ENCODE data around the gene ENPP1.

The ENPP1 gene

DNA sequence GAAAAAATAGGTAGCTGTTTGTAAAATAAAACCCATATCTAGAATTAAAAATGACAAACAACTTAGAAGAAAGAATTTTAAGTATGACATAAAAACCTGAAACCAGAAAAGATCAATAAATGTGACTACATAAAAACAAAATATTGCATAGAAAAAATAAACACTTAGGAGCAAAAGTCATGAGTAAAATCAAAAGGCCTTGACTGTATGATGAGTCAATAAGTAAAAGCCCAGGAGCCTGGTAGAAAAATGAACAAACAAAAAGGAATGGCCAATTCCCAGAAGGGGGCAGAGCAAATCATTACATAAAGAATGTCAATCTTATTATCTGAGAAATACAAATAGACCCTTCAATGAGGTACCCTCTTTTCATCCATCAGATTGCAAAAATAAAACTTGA lies 20.7 kb upstream of the ENPP1 start:
- DNase-seq (ENCODE audit: low read depth in 2 of 2) = no peak

DNA sequence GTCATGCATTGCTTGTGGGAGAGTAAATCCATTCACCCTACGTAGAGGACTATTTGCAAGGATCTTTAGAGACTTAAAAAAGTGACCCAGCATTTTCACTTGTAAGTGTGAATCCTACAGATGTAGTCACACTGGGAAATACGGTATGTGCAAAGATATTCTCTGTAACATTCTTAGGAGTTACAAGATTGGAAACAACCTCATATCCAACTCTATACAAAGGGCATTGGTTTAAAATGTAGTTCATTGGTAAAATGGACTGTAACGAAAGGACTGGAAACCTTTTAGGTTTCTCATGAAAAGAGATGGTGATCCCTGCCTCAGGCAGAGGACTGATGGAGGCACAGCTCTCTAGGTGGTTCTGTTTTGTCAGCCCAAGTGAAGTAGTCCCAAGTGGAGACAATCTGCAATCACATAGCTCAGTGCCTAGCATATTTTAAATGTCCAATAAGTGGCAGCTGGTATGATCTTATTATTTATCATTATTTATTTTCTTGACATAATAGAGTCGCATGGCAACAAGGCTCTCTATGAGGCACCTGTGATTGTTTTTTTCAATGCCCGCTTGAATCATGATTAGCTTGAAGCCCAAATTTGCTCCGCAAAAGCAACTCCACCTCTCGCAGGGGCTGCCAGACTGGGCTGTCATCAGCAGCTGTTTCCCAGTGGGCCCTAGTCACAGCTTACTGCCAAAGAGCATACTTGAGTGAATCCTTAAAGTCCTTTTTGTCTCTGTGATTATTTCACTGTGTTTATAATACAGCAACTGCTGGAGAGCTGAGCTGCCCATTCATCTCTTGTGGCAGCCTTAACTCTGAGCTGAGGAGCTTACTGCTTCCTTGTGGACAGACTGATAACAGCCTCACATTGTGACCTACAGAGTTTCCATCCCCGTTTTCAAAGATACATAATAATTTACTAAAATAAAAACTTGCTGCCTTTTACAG lies 19.8 kb upstream of the ENPP1 start:
- DNase-seq (ENCODE audit: low read depth in 2 of 2) = no peak

DNA sequence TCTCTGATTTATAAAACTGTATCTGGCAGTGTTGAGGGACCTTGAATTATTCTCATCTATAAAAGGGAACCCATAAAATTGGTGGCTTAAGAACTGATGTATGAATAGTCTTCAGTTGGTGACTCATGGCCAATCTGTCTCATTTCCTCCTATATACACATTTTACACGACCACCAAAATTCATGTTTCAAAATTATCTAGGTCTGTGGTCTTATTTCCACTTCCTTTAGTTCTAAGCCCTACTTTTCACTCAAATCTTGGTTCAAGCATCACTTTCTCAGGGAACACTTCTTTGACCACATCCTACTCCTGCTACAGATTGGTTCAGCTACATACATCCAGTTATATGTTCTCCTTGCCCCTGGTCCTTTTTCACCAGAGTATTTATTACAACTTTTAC lies 18.6 kb upstream of the ENPP1 start:
- no peak for DNase-seq (ENCODE audit: low read depth in 2 of 2)

DNA sequence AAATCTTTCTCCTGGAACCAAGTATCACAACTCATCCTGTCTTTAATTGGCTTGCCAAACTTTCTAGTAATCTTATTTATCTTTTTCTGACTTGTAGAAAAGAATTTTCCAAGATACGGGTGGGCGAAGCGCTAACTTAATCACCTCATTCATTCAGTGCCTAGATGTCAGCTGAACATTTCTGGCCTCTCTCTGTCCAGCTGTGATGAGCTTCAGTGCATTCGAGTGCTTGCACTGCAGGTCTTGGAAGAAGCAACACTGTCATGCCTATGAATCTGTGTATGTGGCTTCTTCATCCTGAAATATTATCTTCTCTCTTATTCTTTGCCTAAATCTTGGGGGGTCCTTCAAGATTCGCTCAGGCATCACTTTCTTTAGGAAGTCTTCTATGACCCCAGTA lies 16.3 kb upstream of the ENPP1 start:
- DNase-seq (ENCODE audit: low read depth in 2 of 2) = no peak

DNA sequence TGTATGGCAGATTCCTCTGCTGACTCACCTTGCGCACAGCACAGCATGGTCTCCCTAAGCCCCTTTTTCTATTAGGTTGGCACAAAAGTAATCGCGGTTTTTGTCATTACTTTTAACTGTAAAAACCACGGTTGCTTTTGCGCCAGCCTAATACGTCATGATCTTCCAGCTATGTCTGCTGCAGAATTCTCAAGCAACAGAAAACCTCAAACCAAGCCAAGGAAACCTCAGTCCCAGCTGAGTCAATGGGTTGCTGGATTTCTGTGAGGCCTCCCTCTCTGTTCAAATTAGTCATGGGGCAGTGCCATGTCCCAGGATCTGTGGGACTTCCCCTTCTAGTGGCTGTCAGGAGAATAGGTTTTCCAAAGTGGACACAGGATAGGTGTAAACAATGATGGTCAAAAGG lies 15.7 kb upstream of the ENPP1 start:
- DNase-seq (ENCODE audit: low read depth in 2 of 2) = no peak

DNA sequence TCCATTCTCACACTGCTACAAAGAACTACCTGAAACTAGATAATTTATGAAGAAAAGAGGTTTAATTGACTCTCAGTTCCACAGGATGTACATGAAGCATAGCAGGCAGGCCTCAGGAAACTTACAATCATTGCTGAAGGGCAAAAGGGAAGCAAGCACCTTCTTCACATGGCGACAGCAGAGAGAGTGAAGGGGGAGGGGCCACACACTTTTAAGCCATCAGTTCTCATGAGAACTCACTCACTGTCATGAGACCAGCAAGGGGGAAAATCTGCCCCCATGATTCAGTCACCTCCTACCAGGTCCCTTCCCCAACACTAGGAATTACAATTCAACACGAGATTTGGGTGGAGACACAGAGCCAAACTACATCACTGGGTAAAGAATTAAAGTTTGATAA lies 12.5 kb upstream of the ENPP1 start:
- DNase-seq (ENCODE audit: low read depth in 2 of 2) = no peak

DNA sequence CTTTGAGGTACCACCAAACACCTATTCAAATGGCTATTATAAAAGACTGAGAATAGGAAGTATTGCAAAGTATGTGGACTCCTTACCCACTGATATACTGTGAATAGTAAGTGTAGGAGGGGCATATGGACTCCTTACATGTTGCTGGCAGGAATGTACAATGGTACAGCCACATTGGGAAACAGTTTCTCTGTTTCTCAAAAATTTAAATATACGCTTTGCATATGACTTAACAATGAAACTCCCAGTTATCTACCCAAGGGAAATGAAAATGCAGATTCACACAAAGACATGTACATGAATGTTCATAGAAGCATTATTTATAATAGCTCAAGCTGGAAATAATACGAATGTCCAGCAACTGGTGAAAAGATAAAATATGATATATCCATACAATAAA lies 5.5 kb upstream of the ENPP1 start:
- DNase-seq (ENCODE audit: low read depth in 2 of 2) = no peak

DNA sequence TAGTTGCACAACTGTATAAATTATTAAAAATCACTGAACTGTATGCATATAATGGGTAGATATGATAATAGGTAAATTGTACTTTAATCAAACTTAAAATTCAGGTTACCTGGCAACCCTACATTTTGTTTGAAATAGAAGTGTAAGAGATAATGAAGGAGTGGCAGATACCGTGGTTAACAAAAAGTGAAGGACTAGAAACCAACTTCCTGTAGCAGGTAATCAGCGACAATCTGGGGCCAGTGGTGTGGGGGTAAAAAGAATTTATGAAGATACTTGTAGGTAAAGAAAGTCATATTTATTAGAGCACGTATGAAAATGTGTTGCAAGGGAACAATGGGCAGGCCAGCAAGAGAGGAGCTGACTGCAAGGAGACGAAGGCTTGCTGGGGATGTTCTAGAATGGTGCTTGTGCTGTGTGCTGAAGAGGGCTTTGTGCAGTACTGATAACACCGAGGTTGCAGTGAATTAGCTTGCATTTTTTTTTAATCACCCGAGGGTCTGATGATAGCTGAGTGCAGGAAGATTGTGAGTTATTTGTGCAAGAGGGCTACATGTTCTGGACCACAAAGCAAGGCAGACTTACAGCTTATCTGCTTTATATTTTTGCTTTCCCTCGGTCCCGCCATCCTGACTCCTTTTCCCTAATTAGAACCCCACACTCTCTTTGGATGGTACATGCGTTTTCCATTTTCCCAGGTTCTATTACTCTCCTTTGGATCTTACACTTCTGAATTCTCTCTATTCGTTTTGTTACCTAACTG lies 4.6 kb upstream of the ENPP1 start:
- DNase-seq (ENCODE audit: low read depth in 2 of 2) = no peak

DNA sequence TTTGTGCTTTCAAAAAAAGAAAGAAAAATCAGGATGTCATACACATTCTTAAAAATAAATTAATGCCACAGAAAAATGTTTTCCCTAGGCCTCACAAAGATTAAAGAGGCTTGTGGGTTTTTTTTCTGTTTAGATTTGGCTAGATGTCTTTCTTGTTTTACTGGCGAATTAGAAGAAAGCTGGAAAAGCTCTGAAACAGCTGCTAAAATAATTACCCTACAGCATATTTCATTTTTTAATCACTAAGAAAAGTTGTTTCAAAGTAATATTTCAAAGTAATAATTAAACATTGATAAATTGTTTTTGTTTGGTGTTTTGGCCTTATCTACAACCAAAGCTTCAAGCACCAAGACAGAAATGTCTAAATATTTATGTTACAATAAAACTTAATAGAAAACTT lies 3.7 kb upstream of the ENPP1 start:
- DNase-seq (ENCODE audit: low read depth in 2 of 2) = no peak

DNA sequence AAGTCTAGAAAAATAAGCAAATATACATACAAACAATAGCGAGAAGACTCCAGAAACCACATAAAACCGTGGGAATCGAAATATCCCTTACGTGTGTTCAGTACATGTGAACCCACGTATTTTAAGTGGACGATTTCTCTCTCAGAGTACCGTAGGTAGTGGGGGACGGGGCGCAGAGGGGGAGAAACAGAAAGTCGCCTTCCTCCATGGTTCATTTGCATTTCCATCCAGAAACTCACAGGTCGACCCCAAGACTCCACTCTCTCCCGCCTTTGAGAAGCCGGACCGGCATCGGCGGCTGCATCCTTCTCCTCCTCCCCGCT lies 538 bp upstream of the ENPP1 start:
- no peak for DNase-seq (ENCODE audit: low read depth in 2 of 2)

DNA sequence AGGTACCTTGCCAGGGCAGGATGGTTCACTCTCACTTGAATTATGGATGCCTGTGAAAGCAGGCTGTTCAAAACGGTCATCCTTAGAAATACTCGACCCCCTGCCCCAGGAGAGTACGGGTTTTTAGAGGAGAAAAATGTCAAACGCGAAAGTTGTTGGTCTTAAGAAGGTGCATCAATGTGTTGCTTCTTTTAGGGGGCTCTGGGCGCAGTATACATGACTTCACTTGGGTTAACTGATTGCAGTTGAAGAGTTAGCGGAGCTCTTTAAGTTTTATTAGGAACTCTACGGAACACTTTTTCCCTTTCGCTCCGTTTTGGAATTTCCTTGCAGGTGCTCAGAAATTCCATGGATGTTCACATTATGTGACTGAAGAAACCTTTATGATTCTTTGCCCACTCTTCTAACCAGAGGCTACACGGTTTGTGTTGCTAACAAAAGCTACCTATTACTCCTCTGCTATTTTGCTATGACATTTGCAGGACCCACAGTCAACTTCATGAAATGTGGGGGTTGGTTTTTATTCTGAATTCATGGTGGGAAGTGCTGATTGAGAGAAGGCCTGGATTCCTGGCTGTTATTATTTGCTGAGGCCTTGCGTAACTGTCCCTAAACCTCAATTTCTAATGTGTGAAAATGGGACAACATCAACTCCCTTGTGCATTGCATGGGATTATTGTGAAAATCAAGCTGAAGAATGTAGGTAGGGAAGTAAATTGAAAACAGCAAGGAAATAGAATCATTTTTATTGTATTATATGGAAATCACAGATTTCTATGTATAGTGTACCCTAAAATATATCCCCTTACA lies 845 bp downstream of the ENPP1 start:
- DNase-seq (ENCODE audit: low read depth in 2 of 2) = no peak

DNA sequence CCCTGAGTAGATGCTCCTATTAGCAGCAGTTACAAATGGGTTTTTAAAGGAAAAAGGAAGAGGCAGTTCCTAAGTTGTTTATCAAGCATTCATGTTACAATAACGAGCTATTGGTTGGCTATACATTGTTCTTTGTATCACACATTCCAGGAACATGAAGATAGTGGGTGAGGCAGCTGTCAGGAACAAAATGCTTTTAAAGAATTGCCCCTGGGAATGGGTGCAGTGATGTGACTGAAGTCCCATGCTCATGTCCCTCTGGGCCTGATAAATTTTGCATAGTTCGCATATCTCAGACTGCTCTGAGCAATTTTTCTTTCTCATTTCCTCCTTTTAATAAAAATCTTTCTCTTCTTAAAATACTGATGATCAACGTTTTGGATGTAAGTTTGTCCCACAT lies 3.7 kb downstream of the ENPP1 start:
- DNase-seq (ENCODE audit: low read depth in 2 of 2) = no peak

DNA sequence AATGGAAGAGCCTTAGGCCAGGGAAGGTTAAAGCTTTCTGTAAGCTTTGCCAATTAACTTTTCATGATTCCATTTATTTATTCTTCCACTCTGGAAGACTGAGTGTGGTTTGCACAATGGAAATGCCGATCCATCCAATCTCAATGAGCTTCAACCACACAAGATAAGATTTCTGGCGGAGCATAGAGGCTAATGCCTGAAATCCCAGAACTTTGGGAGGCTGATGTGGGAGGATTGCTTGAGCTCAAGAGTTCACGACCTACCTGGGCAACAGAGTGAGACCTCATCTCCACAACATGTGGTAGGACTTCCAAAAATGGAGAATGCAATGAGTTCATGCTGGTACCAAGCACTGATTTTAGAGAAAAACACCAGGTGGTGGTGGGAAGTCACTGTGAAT lies 6.2 kb downstream of the ENPP1 start:
- DNase-seq (ENCODE audit: low read depth in 2 of 2) = no peak

DNA sequence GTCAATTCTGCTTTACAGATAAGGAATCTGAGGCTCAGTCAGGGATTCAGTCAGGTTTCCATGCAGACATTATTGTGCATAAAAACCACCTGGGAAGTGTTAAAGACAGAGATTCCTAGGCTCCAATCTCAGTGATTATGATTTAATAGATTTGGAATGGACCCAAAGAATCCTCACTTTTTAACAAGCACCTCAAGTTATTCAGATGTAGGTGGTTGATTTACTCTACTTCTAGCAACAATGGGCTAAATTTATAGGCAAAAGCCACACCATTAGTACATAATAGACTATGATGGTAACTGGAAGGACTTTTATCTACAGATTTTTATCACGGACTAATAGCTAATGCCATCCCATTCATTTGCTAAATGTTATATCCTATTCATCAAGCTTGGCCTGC lies 9.0 kb downstream of the ENPP1 start:
- no peak for DNase-seq (ENCODE audit: low read depth in 2 of 2)

DNA sequence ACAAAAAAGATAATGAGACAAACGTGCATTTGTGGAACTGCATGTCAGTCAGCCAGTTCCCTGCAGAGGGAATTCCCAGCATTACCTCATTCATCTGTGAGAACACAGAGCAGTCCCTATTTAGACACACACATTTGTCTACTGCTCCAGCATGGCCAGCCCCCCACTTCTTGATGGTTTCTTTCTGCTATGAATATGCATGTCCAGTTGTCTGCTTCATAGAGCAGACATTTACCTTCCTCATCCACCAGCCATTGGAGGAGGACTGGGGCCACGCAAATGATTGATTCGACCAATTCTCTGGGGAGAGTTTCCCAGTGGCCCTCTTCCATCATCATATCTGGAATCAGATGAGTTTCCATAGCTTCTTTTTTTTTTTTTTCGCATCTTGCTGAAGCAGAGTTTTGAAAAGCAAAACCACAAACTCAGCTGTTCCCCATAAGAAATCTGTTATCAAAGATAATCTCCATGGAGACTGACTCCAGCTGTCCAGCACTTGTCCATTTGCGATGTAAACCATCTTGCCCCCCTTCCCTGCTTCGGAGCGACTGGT lies 11.8 kb downstream of the ENPP1 start:
- peak in 1 of 2 experiments; percentile 35 for DNase-seq (ENCODE audit: low read depth in 2 of 2)

DNA sequence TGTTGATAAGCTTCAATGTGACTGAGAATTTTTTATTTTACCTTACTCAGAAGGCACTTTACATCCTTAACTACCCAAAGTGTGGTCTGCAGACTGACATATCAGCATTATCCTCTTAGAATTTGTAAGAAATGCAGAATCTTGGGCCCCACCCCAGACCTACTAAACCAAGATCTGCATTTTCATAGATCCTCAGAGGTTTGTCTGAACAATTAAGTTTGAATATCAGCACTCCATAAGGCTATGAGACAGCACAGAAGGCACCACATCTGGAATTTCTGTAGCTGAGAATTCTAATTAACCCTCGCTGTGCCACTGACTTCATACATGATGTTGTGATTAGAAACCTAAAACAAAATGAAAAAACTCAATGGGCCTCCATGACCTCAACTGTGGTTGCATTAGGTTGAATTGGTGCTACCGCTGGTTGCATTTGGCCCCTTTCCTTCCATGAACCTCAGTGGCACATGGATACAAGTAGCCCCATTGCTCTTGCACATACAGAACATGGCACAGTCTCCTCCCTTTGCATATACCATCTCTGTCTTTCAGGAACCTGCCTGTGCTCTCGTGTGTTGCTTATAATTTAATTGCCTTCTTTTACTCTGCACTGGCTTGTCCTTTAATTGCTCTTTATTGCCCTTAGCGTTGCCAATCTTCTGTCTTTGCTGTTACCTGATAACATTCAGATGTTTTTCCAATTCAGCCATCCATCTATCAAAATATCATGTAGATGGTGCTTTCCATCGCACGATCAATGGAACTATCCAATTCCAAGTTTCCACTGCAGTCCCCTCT lies 13.4 kb downstream of the ENPP1 start:
- no peak for DNase-seq (ENCODE audit: low read depth in 2 of 2)

DNA sequence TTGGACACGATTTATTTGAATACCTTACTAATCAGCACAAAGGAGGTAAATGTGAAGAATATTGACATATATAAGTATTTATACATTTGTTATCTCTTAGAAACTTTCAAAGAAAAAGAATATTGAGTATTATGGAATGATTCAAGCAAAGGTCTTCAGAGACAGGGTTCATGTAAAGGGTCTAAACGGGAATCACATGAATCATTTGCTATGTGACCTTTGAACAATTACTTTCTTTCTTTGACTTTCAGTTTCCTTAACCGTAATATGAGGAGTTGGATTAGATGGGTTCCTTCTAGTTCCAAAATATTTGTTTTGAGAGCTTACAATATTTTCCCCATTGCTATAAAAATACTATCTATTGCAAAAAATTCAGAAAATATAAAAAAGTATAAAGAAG lies 14.3 kb downstream of the ENPP1 start:
- no peak for DNase-seq (ENCODE audit: low read depth in 2 of 2)

DNA sequence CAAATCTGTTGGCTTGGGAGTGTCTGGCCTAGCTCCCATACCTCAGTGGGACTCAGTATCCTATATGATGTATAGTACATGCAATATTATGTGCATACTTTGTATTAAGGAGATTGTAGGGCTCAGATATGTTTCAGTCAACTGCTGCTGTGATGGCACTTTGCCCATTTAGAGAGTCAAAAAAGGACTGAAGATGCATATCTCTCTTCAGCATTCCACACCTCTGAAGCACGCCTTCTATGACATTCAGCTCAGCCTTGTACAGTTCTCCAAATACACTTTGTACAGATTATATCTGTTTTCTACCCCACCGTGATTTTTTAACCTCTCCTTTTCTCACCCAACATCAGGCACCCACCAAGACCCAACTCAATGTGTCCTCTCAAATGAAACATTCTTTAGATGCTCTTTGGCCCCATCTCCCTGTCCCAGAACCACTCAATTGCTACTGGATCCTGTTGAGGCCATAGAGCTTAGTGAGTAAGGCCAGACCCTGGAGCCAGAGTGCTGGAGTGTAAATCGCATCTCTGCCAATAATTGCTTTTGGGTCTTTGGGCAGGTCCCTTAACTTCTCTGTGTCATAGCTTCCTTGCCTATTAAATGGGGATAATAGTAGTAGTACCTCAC lies 15.6 kb downstream of the ENPP1 start:
- DNase-seq (ENCODE audit: low read depth in 2 of 2) = no peak

DNA sequence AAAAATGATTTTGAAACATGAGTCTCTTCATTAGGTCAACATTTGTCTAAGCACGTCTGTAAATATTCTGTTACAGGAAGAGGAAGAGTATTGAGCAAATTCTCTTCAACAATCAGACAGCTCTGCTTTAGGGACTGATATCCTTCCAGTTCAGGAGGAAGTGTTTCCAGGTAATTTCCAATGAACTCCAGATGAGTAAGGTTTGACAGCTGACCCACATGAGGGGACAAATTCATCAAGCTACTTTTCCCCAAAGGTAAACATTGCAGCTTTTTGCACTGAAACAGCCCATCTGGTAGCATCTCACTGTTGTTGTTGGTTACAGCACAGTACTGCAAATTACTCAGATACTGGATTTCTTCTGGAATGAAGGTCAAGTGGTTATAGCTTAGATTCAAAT lies 18.1 kb downstream of the ENPP1 start:
- DNase-seq (ENCODE audit: low read depth in 2 of 2) = no peak

DNA sequence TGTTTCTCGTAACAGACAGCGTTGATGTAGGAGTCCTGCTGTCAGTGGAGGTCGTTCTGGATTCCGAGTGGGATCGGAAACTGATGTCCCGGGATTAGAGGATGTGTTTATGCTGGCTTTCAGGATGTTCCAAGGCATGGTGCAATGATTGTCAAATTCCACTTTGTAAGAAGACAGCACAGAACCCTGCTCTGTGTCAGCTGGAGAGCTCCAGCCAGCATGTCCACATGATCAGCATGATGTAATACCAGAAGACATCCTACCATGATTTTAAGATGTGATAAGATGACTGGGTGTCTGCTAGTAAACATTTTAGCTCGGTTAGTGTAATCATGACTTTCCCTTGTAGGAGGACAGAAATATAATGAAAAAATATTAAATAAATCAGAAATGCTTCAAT lies 20.3 kb downstream of the ENPP1 start:
- no peak for DNase-seq (ENCODE audit: low read depth in 2 of 2)

DNA sequence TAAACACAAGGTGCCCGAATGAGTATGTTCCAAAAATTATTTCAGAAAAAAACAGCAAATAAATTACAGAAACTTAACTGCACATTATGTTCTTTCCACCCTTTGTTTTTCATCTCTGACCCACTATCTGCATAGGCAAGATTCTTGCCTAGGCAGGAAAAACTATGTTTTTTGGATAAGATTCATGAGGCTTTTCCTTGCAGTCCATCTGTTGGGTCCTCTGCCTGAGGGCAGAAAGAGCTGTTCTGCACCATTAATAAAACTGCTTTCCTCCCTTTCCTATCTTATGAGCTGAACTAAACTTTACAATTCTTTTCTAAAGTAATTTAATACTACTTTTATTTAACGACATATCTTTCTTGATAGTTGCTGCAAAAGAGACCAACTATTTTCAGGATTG lies 21.1 kb downstream of the ENPP1 start:
- DNase-seq (ENCODE audit: low read depth in 2 of 2) = no peak

Measured in fibroblast of skin of left biceps (primary cell).